SK-N-SH (cell line): ENCODE measurements around the gene LGALS14. TPM values are rescaled to one million over a fixed set of nuclear protein-coding genes. Genes with fewer than 3 reads are reported as not detected.

Experiments used
- CTCF ChIA-PET: fragments of 300-600, 350-600 bp; formaldehyde crosslinking; extraction: SDS; loops from one replicate; lab custom pipeline; 2021; lab: Yijun Ruan, JAX
- POLR2A ChIA-PET: fragments of 350-600 bp; sonication (Branson Sonifier 250); formaldehyde crosslinking; extraction: SDS; loops from one replicate; lab custom pipeline; 2020; ENCODE audit warnings: antibody characterized with exemption, inconsistent platforms; lab: Yijun Ruan, JAX
- DNase-seq: peaks from one replicate; pipeline ENCODE4 v3.0.0; 2012
- H2AFZ ChIP-seq: fragments of 200-600 bp; sonication (generic); 2 replicates; pipeline ENCODE4 v1.8.1; 2016; ENCODE audit warnings: antibody characterized with exemption, mild to moderate bottlenecking, low read depth
- H3F3A ChIP-seq: fragments of 200-600 bp; sonication (generic); replicated peaks from 2 replicates; pipeline ENCODE3; 2016; ENCODE audit warnings: antibody characterized with exemption, mild to moderate bottlenecking; ENCODE audit not compliant: insufficient read depth
- H3K27ac ChIP-seq, 2 experiments: fragments of 200-500 bp in 1 of 2; fragments of 200-600 bp in 1 of 2; sonication (Bioruptor generic) in 1 of 2; sonication (generic), shearing (Covaris generic) in 1 of 2; 2 replicates each; pipeline versions ENCODE4 v1.5.1 to v1.6.1; 2014 to 2016; ENCODE audit warnings: low read depth in 2 of 2, inconsistent platforms in 1 of 2, low read length in 1 of 2, mild to moderate bottlenecking in 1 of 2, mixed read lengths in 1 of 2
- H3K27me3 ChIP-seq: fragments of 200-600 bp; sonication (generic), shearing (Covaris generic); 2 replicates; pipeline ENCODE4 v1.6.1; 2016; ENCODE audit warnings: mixed run types; ENCODE audit not compliant: insufficient read depth
- H3K36me3 ChIP-seq, 2 experiments: fragments of 200-500 bp in 1 of 2; fragments of 200-600 bp in 1 of 2; sonication (Bioruptor generic) in 1 of 2; sonication (generic) in 1 of 2; replicated peaks in 1 of 2; 2 replicates each; pipeline versions ENCODE3 to v1.5.1; 2014 to 2016; ENCODE audit warnings: low read length in 1 of 2, mild to moderate bottlenecking in 1 of 2; ENCODE audit not compliant: insufficient read depth in 2 of 2, control insufficient read depth in 1 of 2
- H3K4me1 ChIP-seq, 2 experiments: fragments of 200-500 bp in 1 of 2; fragments of 200-600 bp in 1 of 2; sonication (Bioruptor generic) in 1 of 2; sonication (generic), shearing (Covaris generic) in 1 of 2; 2 replicates each; pipeline versions ENCODE4 v1.5.1 to v1.6.1; 2014 to 2016; ENCODE audit warnings: low read depth in 1 of 2, low read length in 1 of 2, mixed run types in 1 of 2; ENCODE audit not compliant: insufficient read depth in 2 of 2, control insufficient read depth in 1 of 2
- H3K4me2 ChIP-seq: fragments of 200-600 bp; sonication (generic), shearing (Covaris generic); 2 replicates; pipeline ENCODE4 v1.6.1; 2017; ENCODE audit warnings: mixed run types
- H3K4me3 ChIP-seq, 2 experiments: fragments of 200-500 bp in 1 of 2; fragments of 200-600 bp in 1 of 2; sonication (Bioruptor generic) in 1 of 2; sonication (generic), shearing (Covaris generic) in 1 of 2; 2 replicates each; pipeline versions ENCODE4 v1.5.1 to v1.8.1; 2014 to 2016; ENCODE audit warnings: low read depth in 2 of 2, inconsistent platforms in 1 of 2, low read length in 1 of 2, mild to moderate bottlenecking in 1 of 2, mixed read lengths in 1 of 2, moderate library complexity in 1 of 2
- H3K79me2 ChIP-seq: fragments of 200-600 bp; sonication (generic); 2 replicates; pipeline ENCODE4 v1.8.1; 2017; ENCODE audit warnings: mild to moderate bottlenecking; ENCODE audit not compliant: insufficient read depth
- H3K9ac ChIP-seq: fragments of 200-600 bp; sonication (generic); 2 replicates; pipeline ENCODE4 v1.6.1; 2017; ENCODE audit warnings: mixed run types
- H3K9me2 ChIP-seq: fragments of 200-600 bp; sonication (generic); 2 replicates; pipeline ENCODE4 v1.6.1; 2017; ENCODE audit warnings: mixed run types
- H3K9me3 ChIP-seq: fragments of 200-600 bp; sonication (generic); 2 replicates; pipeline ENCODE4 v1.6.1; 2017; ENCODE audit warnings: mixed run types, mild to moderate bottlenecking, moderate library complexity
- H4K20me1 ChIP-seq: fragments of 200-600 bp; sonication (generic); 2 replicates; pipeline ENCODE4 v1.6.1; 2017; ENCODE audit warnings: mild to moderate bottlenecking, mixed run types; ENCODE audit not compliant: insufficient read depth
- CHD2 ChIP-seq: fragments of 150-350 bp; IDR thresholded peaks from 2 replicates; pipeline ENCODE4 v1.6.1; 2018; ENCODE audit warnings: low read length; ENCODE audit not compliant: partially characterized antibody
- CTCF ChIP-seq: fragments of 200-600 bp; sonication (generic); IDR thresholded peaks from 2 replicates; pipeline ENCODE4 v1.6.1; 2017; ENCODE audit warnings: antibody characterized with exemption, mild to moderate bottlenecking, moderate library complexity
- ELF1 ChIP-seq: IDR thresholded peaks from 2 replicates; pipeline ENCODE4 v1.4.0; 2012
- EP300 ChIP-seq, 2 experiments: IDR thresholded peaks; 2 replicates each; pipeline versions ENCODE4 v1.4.0 to v1.6.1; 2012; ENCODE audit warnings: borderline replicate concordance in 1 of 2, low read depth in 1 of 2, low read length in 1 of 2
- EZH2phosphoT487 ChIP-seq: fragments of 200-600 bp; sonication (generic); IDR thresholded peaks from 2 replicates; pipeline ENCODE4 v1.6.1; 2017; ENCODE audit warnings: low read depth, mixed run types, mild to moderate bottlenecking, antibody characterized with exemption, moderate library complexity, borderline replicate concordance
- FOXM1 ChIP-seq: IDR thresholded peaks from 2 replicates; pipeline ENCODE4 v1.4.0; 2012; ENCODE audit warnings: low read depth, mild to moderate bottlenecking
- JUND ChIP-seq: IDR thresholded peaks from 2 replicates; pipeline ENCODE4 v1.4.0; 2012
- MEF2A ChIP-seq: IDR thresholded peaks from 2 replicates; pipeline ENCODE4 v1.4.0; 2012; ENCODE audit warnings: low read depth, borderline replicate concordance
- MXI1 ChIP-seq: IDR thresholded peaks from 2 replicates; pipeline ENCODE4 v1.6.1; 2012; ENCODE audit warnings: mild to moderate bottlenecking, low read depth, low read length, improper control_type of control experiment
- NRF1 ChIP-seq: IDR thresholded peaks from 2 replicates; pipeline ENCODE4 v1.6.1; 2012; ENCODE audit warnings: low read depth, mild to moderate bottlenecking, low read length
- PBX3 ChIP-seq: IDR thresholded peaks from 2 replicates; pipeline ENCODE4; 2012
- RCOR1 ChIP-seq: fragments of 150-350 bp; IDR thresholded peaks from 2 replicates; pipeline ENCODE4 v1.6.1; 2017; ENCODE audit warnings: antibody characterized with exemption, low read length
- RFX5 ChIP-seq: IDR thresholded peaks from 2 replicates; pipeline ENCODE4 v1.6.1; 2012; ENCODE audit warnings: mild to moderate bottlenecking, improper control_type of control experiment, low read length
- RXRA ChIP-seq: IDR thresholded peaks from 2 replicates; pipeline ENCODE4 v1.4.0; 2012; ENCODE audit warnings: low read depth, mild to moderate bottlenecking, borderline replicate concordance
- SIN3A ChIP-seq: IDR thresholded peaks from 2 replicates; pipeline ENCODE4 v1.6.1; 2012; ENCODE audit warnings: low read depth, mild to moderate bottlenecking, low read length, moderate library complexity, borderline replicate concordance
- SMC3 ChIP-seq: IDR thresholded peaks from 2 replicates; pipeline ENCODE4 v1.6.1; 2012; ENCODE audit warnings: low read depth, low read length, improper control_type of control experiment
- TCF12 ChIP-seq: IDR thresholded peaks from 2 replicates; pipeline ENCODE4 v1.4.0; 2012
- TEAD4 ChIP-seq: IDR thresholded peaks from 2 replicates; pipeline ENCODE4 v1.4.0; 2012; ENCODE audit warnings: mild to moderate bottlenecking, borderline replicate concordance; ENCODE audit not compliant: insufficient read depth
- USF2 ChIP-seq: fragments of 150-350 bp; IDR thresholded peaks from 2 replicates; pipeline ENCODE4 v1.6.1; 2017; ENCODE audit warnings: antibody characterized with exemption, low read length, low read depth, borderline replicate concordance
- ZBTB33 ChIP-seq: IDR thresholded peaks from 2 replicates; pipeline ENCODE4 v1.4.0; 2012; ENCODE audit warnings: low read depth, borderline replicate concordance
- WGBS: methylation state at CpG from one replicate; pipeline ENCODE4 v1.1.6; 2017; ENCODE audit warnings: low lambda C conversion rate; 5-methylcytosine and 5-hydroxymethylcytosine counted together
- polyA plus RNA-seq, 3 experiments: library from polyadenylated mRNA; depleted of rRNA; stranded (reverse); fragments of >200 nt; gene quantifications; 2 replicates each; pipeline ENCODE4 v1.2.3, GENCODE V29; 2012

Gene LGALS14
- polyA plus RNA-seq, 1 of the 3 experiments (the other 2 are of a cell fraction), result not detected

GRCh38 chr19:39695759-39696158 lies 8.5 kb upstream of the LGALS14 start:
- ChIA-PET POLR2A (no interaction called here), CTCF (no interaction called here)
- Histone ChIP-seq H3K4me3 (no peak overlapping the region), H4K20me1 (no peaks in the 10 kb centered on the region), H3K27me3 (no peaks in the 10 kb centered on the region; the same call in 1 of the 2 replicates), H3K4me2 (no peak overlapping the region), H3K9me3 (no peaks in the 10 kb centered on the region), H3K4me1 (no peaks in the 10 kb centered on the region), H2AFZ (no peak overlapping the region), H3K27ac (no peak overlapping the region), H3K79me2 (no peaks in the 10 kb centered on the region), H3K36me3 (no peaks in the 10 kb centered on the region), H3K9me2 (no peaks in the 10 kb centered on the region), H3K9ac (no peak overlapping the region), H3F3A (no peaks in the 10 kb centered on the region)
- 3% methylated on average over 2 of the region's 2 CpGs for WGBS
- TF ChIP-seq JUND, result no peak
- DNase-seq, result no peak

- H3K4me1 ChIP-seq, result no peaks in the 10 kb centered on the region
- H3F3A ChIP-seq, result no peaks in the 10 kb centered on the region
- H3K4me2 ChIP-seq, result no peak overlapping the region
- H2AFZ ChIP-seq, result no peak overlapping the region
- H3K9me3 ChIP-seq, result no peaks in the 10 kb centered on the region
- H3K27ac ChIP-seq, result no peak overlapping the region
- no peaks in the 10 kb centered on the region; the same call in 1 of the 2 replicates for H3K27me3 ChIP-seq
- H3K4me3 ChIP-seq, result no peak overlapping the region
- no peaks in the 10 kb centered on the region for H3K9me2 ChIP-seq
- TF ChIP-seq CHD2, result no peak
- TF ChIP-seq USF2, result no peak
- TF ChIP-seq FOXM1, result no peak
- TF ChIP-seq PBX3, result no peak
- TF ChIP-seq MXI1, result no peak
- no peak for TF ChIP-seq SMC3
- TF ChIP-seq RFX5, result no peak
- TF ChIP-seq RXRA, result no peak
- no peak for TF ChIP-seq RCOR1
- no peak for TF ChIP-seq TCF12
- TF ChIP-seq MEF2A, result no peak
- TF ChIP-seq NRF1, result no peak
- no peak for TF ChIP-seq SIN3A
- no peak for TF ChIP-seq TEAD4
- no peak for TF ChIP-seq CTCF
- TF ChIP-seq EZH2phosphoT487, result no peak
- no peak for TF ChIP-seq EP300 (IDR thresholded peaks at IDR 0.05; ENCODE audit: borderline replicate concordance in 1 of 2, low read depth in 1 of 2, low read length in 1 of 2)
- TF ChIP-seq ZBTB33, result no peak
- no peak for TF ChIP-seq ELF1
- no peaks in the 10 kb centered on the region for H4K20me1 ChIP-seq
- no peak overlapping the region for H3K9ac ChIP-seq
- ChIA-PET CTCF (no interaction called here), POLR2A (no interaction called here)
- 0% methylated on average over 2 of the region's 2 CpGs for WGBS
- H3K36me3 ChIP-seq, result no peaks in the 10 kb centered on the region
- DNase-seq, result no peak
- H3K79me2 ChIP-seq, result no peaks in the 10 kb centered on the region
Measured at GRCh38 chr19:39696387-39696786, 7.9 kb upstream of the LGALS14 start.
